Motor neuron (in vitro differentiated cells): ENCODE results near the gene DGUOK. TPM values are rescaled to one million over a fixed set of nuclear protein-coding genes. Genes with fewer than 3 reads are reported as not detected.

Experiments
- ATAC-seq, 8 experiments: fragments of 200-7000 bp; cut with Tn5 transposase; replicated peaks in 6 of 8; 2 replicates each; pipeline ENCODE4 v1.8.0; 2021; ENCODE audit warnings: mild to moderate bottlenecking in 8 of 8, moderate library complexity in 8 of 8
- H3K27ac ChIP-seq, 2 donors: fragments of 250-450 bp; sonication (Bioruptor Pico); 2 replicates each; pipeline ENCODE4 v1.9.0; 2021; ENCODE audit warnings: antibody characterized with exemption in 2 of 2, mild to moderate bottlenecking in 2 of 2, moderate library complexity in 1 of 2
- H3K4me1 ChIP-seq, 2 donors: fragments of 250-450 bp; sonication (Bioruptor Pico); replicated peaks in 1 of 2; 2 replicates each; pipeline ENCODE4 v1.6.1; 2021; ENCODE audit warnings: antibody characterized with exemption in 2 of 2, mild to moderate bottlenecking in 2 of 2, moderate library complexity in 1 of 2
- H3K4me3 ChIP-seq, 5 donors: fragments of 250-450 bp; sonication (Bioruptor Pico); 2 replicates each; pipeline ENCODE4 v1.9.0; 2021; ENCODE audit warnings: antibody characterized with exemption in 5 of 5, mild to moderate bottlenecking in 5 of 5, moderate library complexity in 4 of 5
- WGBS, 10 experiments: fragments of 450-650 bp; shearing (Covaris generic); methylation state at CpG; one replicate each; pipeline ENCODE4 v1.0.0; 2022; 5-methylcytosine and 5-hydroxymethylcytosine counted together
- in situ Hi-C, 9 experiments: fragments of 400-800 bp; cut with MboI; loops; one replicate each; pipeline ENCODE4 v1.15.0; 2021; ENCODE audit warnings: low sequenced_read_pairs in 9 of 9, low pct_unique_long_range_greater_than_20kb in 2 of 9; ENCODE audit not compliant: unreplicated experiment in 9 of 9
- total RNA-seq, 8 experiments: library from RNA; unstranded; fragments of 300-600 nt; gene quantifications; 2 replicates each; pipeline versions ENCODE4 v1.2.3 to v1.2.4, GENCODE V29; 2022

DGUOK gene
- total RNA-seq, 8 experiments from 2014 or later: 73.0 to 130 (median 109) TPM

DNA sequence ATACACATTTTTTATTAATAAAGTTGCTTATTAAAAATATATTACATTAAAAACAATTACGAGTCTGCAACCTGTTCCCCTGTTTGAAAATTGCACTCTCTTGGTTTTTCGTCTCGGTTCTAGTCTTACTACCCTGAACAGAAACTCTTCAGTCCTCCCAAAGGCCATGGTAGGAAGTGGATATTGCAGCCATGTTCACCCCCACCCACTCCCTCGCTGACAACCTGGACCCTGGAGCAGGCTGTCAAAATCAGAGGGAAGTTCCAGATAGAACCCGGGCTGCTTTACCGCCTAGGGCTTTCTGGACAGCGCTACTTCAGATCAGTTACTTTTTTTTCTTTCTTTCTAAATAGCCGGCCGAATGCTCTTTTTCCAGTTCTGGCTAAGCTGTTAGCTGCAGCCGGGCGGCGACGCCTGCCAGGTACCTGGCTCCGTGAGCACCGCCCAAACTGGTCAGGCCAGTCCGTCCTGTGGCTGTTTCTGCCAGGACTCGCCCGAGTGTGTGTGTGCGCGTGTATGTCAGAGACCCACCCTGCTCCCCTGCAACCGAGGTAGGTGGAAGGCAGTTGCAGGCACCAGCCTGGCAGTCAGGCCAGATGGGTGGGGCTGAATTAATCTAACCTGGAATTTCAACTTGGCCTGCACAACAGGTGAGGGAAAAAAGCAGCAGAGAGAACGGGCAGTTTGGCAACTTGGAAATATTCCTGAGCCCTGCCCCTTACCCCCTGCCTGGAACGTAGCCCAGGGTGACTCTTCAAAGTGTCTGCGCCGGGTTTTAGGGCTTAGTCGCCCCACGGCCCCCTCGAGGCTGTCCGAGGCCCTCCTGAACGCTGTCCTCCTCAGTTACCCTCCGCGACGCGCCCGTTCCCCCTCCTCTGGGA is 56.9 kb downstream of the DGUOK start:
- in situ Hi-C loops: no loop called here
- H3K27ac ChIP-seq: no peak overlapping the region
- peak in 3 of 8 experiments; percentile 2 to 11 (median 4) for ATAC-seq
- WGBS, 10 experiments: 33 to 70% (median 55%) methylated on average over 1 to 17 of the region's 35 CpGs; no CpG with 5 or more reads in 3 of the 10 experiments
- peaks cover 49 to 52% of the 10 kb centered on the region in 2 donors for H3K4me1 ChIP-seq
- peak overlapping the region; percentile 81 to 100 (median 90) for H3K4me3 ChIP-seq

DNA sequence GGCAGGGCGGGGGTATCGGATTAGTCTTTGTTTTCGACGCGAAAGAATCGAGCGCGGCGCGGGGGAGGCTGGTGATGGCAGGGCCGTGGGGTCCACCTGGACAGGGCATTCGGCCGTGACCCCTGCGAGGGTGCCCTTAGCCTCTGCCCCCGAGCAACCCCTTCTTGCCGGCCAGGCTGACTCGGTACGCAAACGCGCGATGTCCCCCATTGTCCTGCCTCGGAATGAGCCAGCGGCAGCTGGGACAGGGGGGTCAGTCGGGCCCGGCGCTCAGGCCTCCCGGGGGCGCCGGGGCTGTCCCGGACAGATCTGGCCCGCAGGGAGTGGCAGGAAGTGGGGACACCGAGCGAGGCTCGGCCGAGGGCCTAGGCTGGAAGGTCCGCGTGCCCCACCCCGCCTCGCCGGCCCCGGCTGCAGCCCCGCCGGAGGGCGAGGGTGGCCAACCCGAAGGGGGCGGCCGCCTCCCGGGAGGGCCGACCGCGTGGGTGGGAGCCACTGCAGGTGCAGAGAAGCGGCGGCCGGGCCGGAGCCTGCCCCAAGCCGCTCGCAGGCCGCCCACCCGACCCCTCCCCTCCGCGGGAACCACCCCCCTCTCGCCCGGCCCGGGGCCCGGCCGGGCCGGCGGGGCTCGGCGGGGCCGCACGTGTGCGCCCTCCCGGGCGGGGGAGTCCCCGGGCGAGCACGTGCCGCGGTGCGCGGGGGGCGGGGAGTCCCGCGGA is 57.7 kb downstream of the DGUOK start, which contains the start of gene TET3:
Gene TET3 (plus strand): TSS at position 708 of the 719 bp plus-strand sequence. CDS start 1,494 bp downstream, outside the sequence.
- Histone ChIP-seq H3K27ac (peak within 1 kb of the TSS; percentile 89 to 90), H3K4me1 (peaks cover 56 to 59% of the 10 kb centered on the region in 2 donors), H3K4me3 (peak within 1 kb of the TSS; percentile 81 to 100 (median 90))
- peak; percentile 17 to 69 (median 58) for ATAC-seq
- WGBS, 10 experiments: 0 to 8% methylated on average over 3 to 5 of the region's 85 CpGs; no CpG with 5 or more reads in 8 of the 10 experiments
- in situ Hi-C loops: no loop called here

DNA sequence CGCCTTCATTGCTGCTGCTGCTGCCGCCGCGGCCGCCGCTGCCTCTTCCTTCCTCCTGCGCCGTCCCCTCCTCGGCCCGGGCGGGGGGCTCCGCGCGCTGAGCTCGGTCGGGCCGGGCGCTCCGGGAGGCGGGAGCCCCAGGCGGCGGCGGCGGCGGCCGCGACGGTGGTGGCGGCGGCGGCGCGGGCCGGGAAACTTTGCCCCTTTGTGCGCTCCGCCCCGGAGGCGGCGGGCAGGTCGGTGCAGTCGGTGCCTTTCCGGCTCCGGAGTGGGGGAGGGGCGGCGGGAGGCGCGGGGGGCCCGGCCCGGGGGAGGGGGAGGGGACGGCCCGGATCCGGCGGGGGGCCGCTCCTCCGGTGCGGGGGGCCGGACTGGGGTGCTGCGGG is 58.2 kb downstream of the DGUOK start:
- in situ Hi-C loops: no loop called here
- peak overlapping the region; percentile 89 to 90 for H3K27ac ChIP-seq
- peaks cover 56 to 60% of the 10 kb centered on the region in 2 donors for H3K4me1 ChIP-seq
- no CpG with 5 or more reads among the region's 58 CpGs for WGBS, 10 experiments
- peak overlapping the region; percentile 81 to 100 (median 90) for H3K4me3 ChIP-seq
- peak; percentile 4 to 45 (median 29) for ATAC-seq

DNA sequence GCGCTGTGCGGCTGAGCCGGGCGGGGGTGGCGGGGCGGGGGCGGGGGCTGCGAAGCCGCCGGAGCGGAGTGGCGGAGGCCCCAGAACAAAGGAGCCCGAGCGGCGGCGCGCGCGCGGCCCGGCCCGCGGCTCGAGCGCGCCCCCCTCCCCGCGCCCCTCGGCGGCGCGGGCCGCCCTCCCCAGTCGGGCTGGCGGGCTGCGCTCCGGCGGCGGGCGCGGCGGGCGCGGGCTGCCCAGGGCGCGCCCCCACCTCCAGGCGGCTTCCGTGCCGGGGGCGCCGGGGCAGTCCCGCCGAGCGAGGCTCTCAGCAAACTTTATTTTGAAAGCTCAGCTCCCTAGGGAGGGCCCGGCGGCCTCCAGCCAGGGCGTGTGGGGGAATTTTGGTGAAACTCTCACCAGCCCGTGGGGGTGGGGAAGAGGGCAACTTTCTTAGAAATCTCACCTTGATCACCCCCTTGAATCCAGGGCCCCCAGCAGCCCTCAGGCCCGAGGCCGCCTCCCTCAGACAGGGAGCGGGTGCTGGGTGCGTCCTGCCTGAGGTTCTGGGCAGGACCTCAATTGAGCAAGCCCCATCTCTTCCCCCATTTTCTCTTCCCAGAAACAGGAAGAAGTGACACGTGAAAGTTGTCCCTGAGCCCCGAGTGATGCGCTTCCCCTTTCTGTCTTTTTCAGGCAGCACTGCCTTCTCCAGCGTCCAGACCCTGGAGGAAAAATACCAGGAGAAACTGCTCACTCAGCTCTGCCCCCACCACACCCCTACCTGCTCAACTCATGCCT is 58.8 kb downstream of the DGUOK start:
- in situ Hi-C loops: no loop called here
- ATAC-seq: peak; percentile 10 to 59 (median 46)

DNA sequence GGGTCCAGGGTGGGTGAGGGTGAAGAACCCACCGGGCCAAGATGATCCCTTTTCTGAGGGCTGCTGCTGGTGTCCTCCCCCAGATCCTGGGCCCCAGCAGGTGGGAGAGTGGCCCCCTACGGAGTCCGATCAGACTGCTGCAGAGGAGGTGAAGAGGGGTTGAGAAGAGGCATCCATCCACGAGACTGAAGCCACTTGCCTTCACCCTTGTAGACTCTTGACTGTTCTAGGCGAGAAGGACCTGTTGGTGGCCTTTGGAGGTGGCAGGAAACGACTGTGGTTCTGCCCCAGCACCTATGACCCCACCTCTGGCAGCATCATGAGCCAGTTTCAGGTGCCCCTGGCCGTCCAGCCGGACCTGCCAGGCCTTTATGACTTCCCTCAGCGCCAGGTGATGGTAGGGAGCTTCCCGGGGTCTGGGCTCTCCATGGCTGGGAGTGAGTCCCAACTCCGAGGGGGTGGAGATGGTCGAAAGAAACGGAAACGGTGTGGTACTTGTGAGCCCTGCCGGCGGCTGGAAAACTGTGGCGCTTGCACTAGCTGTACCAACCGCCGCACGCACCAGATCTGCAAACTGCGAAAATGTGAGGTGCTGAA is 59.5 kb downstream of the DGUOK start:
- WGBS, 10 experiments: 87% methylated on average over 3 of the region's 21 CpGs; no CpG with 5 or more reads in 9 of the 10 experiments
- Histone ChIP-seq H3K4me1 (peaks cover 52 to 56% of the 10 kb centered on the region in 2 donors), H3K4me3 (peak overlapping the region; percentile 81 to 100 (median 90)), H3K27ac (no peak overlapping the region)
- in situ Hi-C loops: no loop called here
- ATAC-seq: no peak

More for the DNA sequence above, 58.8 kb downstream of the DGUOK start:
- H3K4me3 ChIP-seq: peak overlapping the region; percentile 81 to 100 (median 90)
- peak overlapping the region; percentile 89 to 90 for H3K27ac ChIP-seq
- peaks cover 56 to 60% of the 10 kb centered on the region in 2 donors for H3K4me1 ChIP-seq
- WGBS, 10 experiments: 0 to 31% (median 0%) methylated on average over 1 to 3 of the region's 66 CpGs; no CpG with 5 or more reads in 6 of the 10 experiments

DNA sequence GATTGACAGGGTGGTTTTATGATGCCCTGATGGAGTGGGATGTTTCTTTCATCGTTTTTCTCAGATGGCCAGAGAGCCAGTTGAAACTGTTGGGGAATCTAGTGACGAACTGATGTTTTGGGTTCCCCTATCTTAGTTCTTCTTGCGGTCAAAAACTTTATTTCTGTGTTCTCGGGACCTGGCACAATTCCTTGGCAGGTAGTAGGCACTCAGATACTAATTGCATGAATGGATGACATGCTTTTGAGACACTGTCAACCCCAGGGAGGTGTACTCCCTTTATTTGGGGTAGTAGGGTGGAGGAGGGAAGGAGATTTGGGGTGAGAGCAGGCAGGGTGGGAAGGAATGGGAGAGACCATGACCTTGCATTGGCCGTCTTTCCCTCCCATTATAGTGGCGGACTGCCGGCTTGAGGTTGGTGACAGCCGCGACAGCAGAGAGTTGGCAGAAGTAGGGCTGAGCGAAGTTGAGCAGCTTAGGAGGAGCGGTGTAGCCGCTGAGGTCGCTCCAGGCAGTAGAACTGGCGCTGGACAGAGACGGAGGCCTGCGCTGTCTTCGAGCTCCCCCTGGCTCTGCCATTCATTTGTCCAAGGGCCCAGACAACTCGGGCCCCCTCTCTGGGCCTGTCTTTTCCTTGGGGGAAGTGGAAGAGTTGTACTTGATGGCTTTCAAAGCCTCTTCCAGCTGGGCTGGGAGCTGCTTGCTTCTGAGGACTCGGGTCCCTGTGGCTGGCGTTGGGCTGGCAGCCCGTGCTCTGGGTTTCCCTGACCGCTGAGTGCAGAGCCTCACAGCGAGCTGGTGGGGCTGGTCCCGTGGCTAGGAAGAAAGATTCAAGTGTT is 60.6 kb downstream of the DGUOK start:
- ATAC-seq: peak in 5 of 8 experiments; percentile 15 to 37 (median 25)
- 43 to 100% (median 80%) methylated on average over 2 to 8 of the region's 24 CpGs; no CpG with 5 or more reads in 1 of the 10 experiments for WGBS, 10 experiments
- in situ Hi-C loops: no loop called here
- Histone ChIP-seq H3K27ac (no peak overlapping the region), H3K4me3 (peak overlapping the region; percentile 19 to 31 (median 27)), H3K4me1 (peaks cover 44 to 48% of the 10 kb centered on the region in 2 donors)

DNA sequence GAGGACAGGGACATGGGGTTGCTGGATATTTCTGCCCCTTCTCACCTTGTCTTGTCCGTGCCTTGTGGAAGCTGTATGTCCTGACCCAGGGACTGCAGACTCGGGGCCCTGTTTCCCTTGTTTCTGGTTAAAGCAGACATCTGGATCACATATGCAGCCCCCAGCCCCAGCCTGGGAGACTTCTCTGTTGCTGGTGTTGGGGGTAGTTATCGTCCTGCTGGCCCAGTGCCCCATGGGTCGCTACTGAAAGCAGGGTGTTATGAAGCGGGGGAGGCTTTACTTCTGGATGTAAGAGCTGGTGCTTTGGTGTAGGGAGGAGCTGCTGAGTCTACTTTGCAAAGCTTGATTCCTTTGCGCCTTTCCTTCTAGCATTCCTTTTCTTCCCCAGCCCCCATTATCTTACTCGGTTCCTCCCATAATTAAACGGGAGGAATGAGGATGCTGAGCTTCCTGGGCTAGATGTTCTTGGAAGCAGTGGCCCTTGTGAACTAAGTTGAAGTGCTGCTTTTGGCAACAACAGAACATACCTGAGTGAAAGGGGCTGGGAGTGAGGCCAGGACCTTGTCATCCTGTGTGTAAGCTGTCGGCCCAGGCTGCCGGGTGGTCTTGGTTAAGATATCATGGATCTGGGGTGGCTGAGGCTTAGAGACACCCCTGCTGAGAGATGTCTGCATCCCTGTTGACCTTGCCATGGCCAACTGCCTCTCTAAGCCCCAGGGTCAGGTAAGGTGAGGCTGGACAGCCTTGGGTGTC is 61.4 kb downstream of the DGUOK start:
- 0 to 100% (median 67%) methylated on average over 1 to 7 of the region's 10 CpGs for WGBS, 10 experiments
- Histone ChIP-seq H3K4me1 (peaks cover 44 to 48% of the 10 kb centered on the region in 2 donors), H3K27ac (no peak overlapping the region), H3K4me3 (peak overlapping the region; percentile 19 to 31 (median 27))
- in situ Hi-C loops: no loop called here
- ATAC-seq: no peak

DNA sequence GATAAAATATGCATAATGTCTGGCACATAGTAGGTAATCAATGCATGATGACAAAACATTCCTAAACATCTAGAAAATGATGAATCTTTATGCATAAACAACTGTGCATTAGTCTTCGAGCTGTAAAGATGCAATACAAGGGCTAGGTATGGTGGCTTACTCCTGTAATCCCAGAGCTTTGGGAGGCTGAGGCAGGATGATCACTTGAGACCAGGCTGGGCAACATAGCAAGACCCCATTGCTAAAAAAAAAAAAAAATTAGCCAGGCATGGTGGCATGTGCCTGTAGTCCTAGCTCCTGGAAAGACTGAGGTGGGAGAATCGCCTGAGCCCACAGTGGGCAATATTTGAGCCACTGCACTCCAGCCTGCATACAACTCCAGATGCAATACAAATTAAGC is 63.3 kb downstream of the DGUOK start:
- Histone ChIP-seq H3K4me1 (peaks cover 35 to 38% of the 10 kb centered on the region in 2 donors), H3K27ac (no peak overlapping the region), H3K4me3 (no peak overlapping the region)
- in situ Hi-C loops: no loop called here
- no peak for ATAC-seq
- WGBS, 10 experiments: 83 to 100% (median 100%) methylated on average over 1 to 2 of the region's 2 CpGs; no CpG with 5 or more reads in 1 of the 10 experiments

DNA sequence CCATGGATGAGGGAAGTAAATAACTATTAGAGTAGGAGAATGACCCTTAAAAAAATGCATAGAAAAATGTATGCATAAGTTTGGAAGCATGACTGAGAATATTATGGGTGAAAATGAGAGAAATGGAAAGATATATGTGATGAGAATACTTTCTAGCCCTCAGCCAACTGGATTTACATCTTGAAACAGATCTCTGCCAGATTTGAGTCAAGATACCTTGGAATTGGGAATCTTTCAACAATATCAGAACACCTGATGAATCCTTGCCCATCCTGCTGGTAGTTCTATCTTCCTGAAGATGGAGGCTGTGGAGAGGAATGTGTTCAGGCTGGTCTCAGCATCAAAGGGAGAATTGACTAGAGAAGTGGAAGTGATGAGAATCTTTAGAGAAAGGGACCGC is 63.9 kb downstream of the DGUOK start:
- Histone ChIP-seq H3K4me3 (no peak overlapping the region), H3K4me1 (peaks cover 35 to 38% of the 10 kb centered on the region in 2 donors), H3K27ac (no peak overlapping the region)
- in situ Hi-C loops: no loop called here
- WGBS, 10 experiments: 80 to 100% (median 100%) methylated on average over 1 of the region's 1 CpG; no CpG with 5 or more reads in 4 of the 10 experiments
- no peak for ATAC-seq

DNA sequence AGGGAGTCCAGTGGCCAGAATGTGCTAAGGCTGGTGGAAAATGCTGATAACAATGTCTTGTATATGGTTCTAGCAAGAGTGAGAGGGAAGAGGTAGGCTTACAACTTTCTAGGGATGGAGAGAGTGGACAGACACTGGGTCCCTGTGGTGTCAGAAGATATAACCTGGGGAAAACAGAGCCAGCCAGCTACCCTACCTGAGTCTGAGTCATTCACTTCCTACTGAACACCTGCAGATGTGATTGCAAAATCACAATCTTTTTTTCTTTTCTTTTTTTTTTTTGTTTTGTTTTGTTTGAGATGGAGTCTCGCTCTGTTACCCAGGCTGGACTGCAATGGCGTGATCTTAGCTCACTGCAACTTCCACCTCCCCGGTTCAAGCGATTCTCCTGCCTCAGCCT is 65.4 kb downstream of the DGUOK start:
- H3K4me1 ChIP-seq: peaks cover 23% of the 10 kb centered on the region in 2 donors
- 89 to 100% (median 97%) methylated on average over 1 to 4 of the region's 4 CpGs; no CpG with 5 or more reads in 4 of the 10 experiments for WGBS, 10 experiments
- in situ Hi-C loops: no loop called here
- H3K27ac ChIP-seq: no peak overlapping the region
- ATAC-seq: no peak
- no peak overlapping the region for H3K4me3 ChIP-seq

DNA sequence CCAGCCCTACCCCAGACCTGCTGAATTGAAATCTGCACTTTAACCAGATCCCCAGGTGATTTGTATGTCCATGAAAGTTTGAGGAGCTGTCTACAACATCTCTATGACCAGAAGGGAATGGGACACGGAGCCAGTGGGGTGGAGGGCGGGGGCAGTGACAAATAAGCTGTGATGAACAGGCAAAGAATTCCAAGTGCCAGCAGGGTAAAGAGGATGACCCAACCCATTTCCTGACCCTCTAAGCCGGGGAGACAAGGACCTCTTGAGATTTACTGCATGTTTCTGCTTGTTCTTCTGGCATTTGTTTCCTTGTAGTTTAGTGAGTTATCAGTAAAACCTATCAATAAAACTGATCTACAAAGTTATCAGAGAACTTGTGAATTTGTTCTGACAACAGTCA is 66.7 kb downstream of the DGUOK start:
- in situ Hi-C loops: no loop called here
- Histone ChIP-seq H3K27ac (no peak overlapping the region), H3K4me1 (peaks cover 19 to 21% of the 10 kb centered on the region in 2 donors), H3K4me3 (no peak overlapping the region)
- ATAC-seq: no peak
- 0 to 100% (median 84%) methylated on average over 1 to 3 of the region's 3 CpGs; no CpG with 5 or more reads in 3 of the 10 experiments for WGBS, 10 experiments
